ENCODE measurements around the gene DUSP8.

Gene DUSP8

GRCh38 chr11:1565904-1566247 lies 6.2 kb downstream of the DUSP8 start:
- peak in 1 of 4 experiments; percentile 1 for DNase-seq

GRCh38 chr11:1565173-1565903 lies 6.7 kb downstream of the DUSP8 start:
- DNase-seq = peak in 1 of 4 experiments; percentile 1

- DNase-seq = peak in 2 of 4 experiments; percentile 15 to 34
Observed at GRCh38 chr11:1564535-1565172, 7.4 kb downstream of the DUSP8 start.

- DNase-seq = no peak
Observed at GRCh38 chr11:1563697-1564534, 8.2 kb downstream of the DUSP8 start.

GRCh38 chr11:1563149-1563638 lies 8.9 kb downstream of the DUSP8 start:
- no peak for DNase-seq

GRCh38 chr11:1562469-1563148 lies 9.5 kb downstream of the DUSP8 start:
- DNase-seq = no peak

- no peak for DNase-seq
Observed at GRCh38 chr11:1561955-1562354, 10.1 kb downstream of the DUSP8 start.

- no peak for DNase-seq
Observed at GRCh38 chr11:1561266-1561665, 10.8 kb downstream of the DUSP8 start.

GRCh38 chr11:1560649-1561251 lies 11.3 kb downstream of the DUSP8 start:
- DNase-seq = no peak

- DNase-seq = no peak
Observed at GRCh38 chr11:1560002-1560648, 11.9 kb downstream of the DUSP8 start.

GRCh38 chr11:1559111-1559951 lies 12.7 kb downstream of the DUSP8 start:
- peak in 2 of 4 experiments; percentile 12 to 30 for DNase-seq

- no peak for DNase-seq
Observed at GRCh38 chr11:1558775-1559110, 13.3 kb downstream of the DUSP8 start.

- no peak for DNase-seq
Observed at GRCh38 chr11:1557904-1558774, 13.9 kb downstream of the DUSP8 start.

- no peak for DNase-seq
Observed at GRCh38 chr11:1557051-1557884, 14.8 kb downstream of the DUSP8 start.

GRCh38 chr11:1556278-1556902 lies 15.7 kb downstream of the DUSP8 start:
- no peak for DNase-seq

GRCh38 chr11:1555713-1556153 lies 16.3 kb downstream of the DUSP8 start:
- DNase-seq = no peak

- no peak for DNase-seq
Observed at GRCh38 chr11:1554981-1555712, 16.9 kb downstream of the DUSP8 start.
